Endodermal cell (in vitro differentiated cells): ENCODE results near the gene TSHZ2. TPM values are rescaled to one million over a fixed set of nuclear protein-coding genes. Genes with fewer than 3 reads are reported as not detected.

Experiments
- DNase-seq: peaks from one replicate; pipeline ENCODE4 v3.0.0-alpha.2; 2017
- H3K27ac ChIP-seq: 2 replicates; pipeline ENCODE4 v1.5.1; 2013; ENCODE audit warnings: mild to moderate bottlenecking, low read depth, low read length, moderate library complexity
- H3K27me3 ChIP-seq: 2 replicates; pipeline ENCODE4 v1.6.1; 2013; ENCODE audit warnings: mild to moderate bottlenecking, low read length, moderate library complexity; ENCODE audit not compliant: insufficient read depth, control insufficient read depth, poor library complexity, severe bottlenecking
- H3K36me3 ChIP-seq: 2 replicates; pipeline ENCODE4 v1.7.0; 2013; ENCODE audit warnings: mild to moderate bottlenecking, low read length, moderate library complexity; ENCODE audit not compliant: control insufficient read depth, insufficient read depth
- H3K4me1 ChIP-seq: one replicate; pipeline ENCODE4 v1.7.0; 2013; ENCODE audit warnings: low read length; ENCODE audit not compliant: control insufficient read depth, insufficient read depth
- H3K4me3 ChIP-seq: 2 replicates; pipeline ENCODE4 v1.5.1; 2013; ENCODE audit warnings: mild to moderate bottlenecking, low read length, moderate library complexity
- H3K9ac ChIP-seq: 2 replicates; pipeline ENCODE4 v1.6.1; 2013; ENCODE audit warnings: mild to moderate bottlenecking, low read length, moderate library complexity; ENCODE audit not compliant: poor library complexity, severe bottlenecking; ENCODE audit errors: extremely low read depth
- H3K9me3 ChIP-seq: 2 replicates; pipeline ENCODE4 v1.6.1; 2013; ENCODE audit warnings: mild to moderate bottlenecking, low read length, moderate library complexity; ENCODE audit not compliant: control insufficient read depth
- H3K27ac Mint-ChIP-seq: 2 replicates; pipeline ENCODE4 v1.8.0; 2020; ENCODE audit warnings: mixed read lengths
- H3K27me3 Mint-ChIP-seq: 2 replicates; pipeline ENCODE4 v1.8.0; 2021; ENCODE audit warnings: mild to moderate bottlenecking, mixed read lengths; ENCODE audit not compliant: insufficient read depth
- H3K36me3 Mint-ChIP-seq: 2 replicates; pipeline ENCODE4 v1.8.0; 2020; ENCODE audit warnings: low read depth, mixed read lengths
- H3K4me1 Mint-ChIP-seq: 2 replicates; pipeline ENCODE4 v1.8.0; 2020; ENCODE audit warnings: mixed read lengths
- H3K4me3 Mint-ChIP-seq: 2 replicates; pipeline ENCODE4 v1.8.0; 2020; ENCODE audit warnings: mild to moderate bottlenecking, moderate library complexity, mixed read lengths
- H3K9me3 Mint-ChIP-seq: 2 replicates; pipeline ENCODE4 v1.8.0; 2020; ENCODE audit warnings: mild to moderate bottlenecking, mixed read lengths
- WGBS, 2 experiments: methylation state at CpG; one replicate each; pipeline versions ENCODE4 v1.1.5 to v1.1.7; 2013; ENCODE audit warnings: missing lambda C conversion rate in 2 of 2, mixed read lengths in 1 of 2; ENCODE audit not compliant: insufficient coverage in 1 of 2, insufficient read length in 1 of 2; 5-methylcytosine and 5-hydroxymethylcytosine counted together
- total RNA-seq, 2 donors: library from RNA; stranded (reverse); fragmentation: NEBNext Ultra II Directional in 1 of 2; extraction: Animal tissue kit (Norgen Biotek cat#: 25700) in 1 of 2; gene quantifications; 2 replicates in 1 of 2; 3 replicates in 1 of 2; pipeline ENCODE4 v1.2.1, GENCODE V29; 2021
- TF ChIP-seq, protein P1 (sequence below): fragments of 200-600 bp; sonication (generic); conservative IDR thresholded peaks from 2 replicates; pipeline ENCODE4 v1.5.0; 2021; ENCODE audit warnings: antibody characterized with exemption, mild to moderate bottlenecking

TSHZ2 gene
- total RNA-seq, 2 donors from 2014 or later, result 0.07 to 0.31 TPM

DNA sequence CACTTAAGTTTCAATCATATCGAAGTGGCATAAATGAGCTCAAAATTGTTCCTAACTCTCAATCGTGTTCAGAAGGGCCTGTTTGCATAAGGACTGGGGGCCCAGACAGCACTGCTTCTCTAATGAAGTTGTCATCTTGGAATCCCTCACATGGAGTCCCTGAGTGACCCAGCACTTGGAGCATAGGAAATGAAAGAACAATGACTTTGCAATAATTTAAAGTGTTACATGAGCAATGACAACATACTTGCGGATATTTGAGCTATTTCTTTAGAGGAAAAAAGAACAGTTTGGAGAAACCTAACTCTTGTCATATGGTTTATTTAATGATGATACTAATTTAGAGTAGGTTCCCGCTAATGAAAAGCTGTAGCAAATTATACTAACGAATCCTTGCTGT, 239.9 kb downstream of the TSHZ2 start:
- Mint-ChIP-seq H3K4me3 (no peak overlapping the region), H3K36me3 (no peaks in the 10 kb centered on the region), H3K27ac (no peak overlapping the region), H3K4me1 (peaks cover 9% of the 10 kb centered on the region), H3K9me3 (no peaks in the 10 kb centered on the region), H3K27me3 (peaks cover 12% of the 10 kb centered on the region)
- Histone ChIP-seq H3K9me3 (no peaks in the 10 kb centered on the region), H3K27ac (no peak overlapping the region), H3K4me1 (no peaks in the 10 kb centered on the region), H3K27me3 (peaks cover 10% of the 10 kb centered on the region), H3K9ac (no peak overlapping the region), H3K36me3 (no peaks in the 10 kb centered on the region), H3K4me3 (no peak overlapping the region)
- no peak for DNase-seq
- 90 to 96% methylated on average over 5 of the region's 5 CpGs for WGBS, 2 experiments
- TF ChIP-seq, protein P1, sequence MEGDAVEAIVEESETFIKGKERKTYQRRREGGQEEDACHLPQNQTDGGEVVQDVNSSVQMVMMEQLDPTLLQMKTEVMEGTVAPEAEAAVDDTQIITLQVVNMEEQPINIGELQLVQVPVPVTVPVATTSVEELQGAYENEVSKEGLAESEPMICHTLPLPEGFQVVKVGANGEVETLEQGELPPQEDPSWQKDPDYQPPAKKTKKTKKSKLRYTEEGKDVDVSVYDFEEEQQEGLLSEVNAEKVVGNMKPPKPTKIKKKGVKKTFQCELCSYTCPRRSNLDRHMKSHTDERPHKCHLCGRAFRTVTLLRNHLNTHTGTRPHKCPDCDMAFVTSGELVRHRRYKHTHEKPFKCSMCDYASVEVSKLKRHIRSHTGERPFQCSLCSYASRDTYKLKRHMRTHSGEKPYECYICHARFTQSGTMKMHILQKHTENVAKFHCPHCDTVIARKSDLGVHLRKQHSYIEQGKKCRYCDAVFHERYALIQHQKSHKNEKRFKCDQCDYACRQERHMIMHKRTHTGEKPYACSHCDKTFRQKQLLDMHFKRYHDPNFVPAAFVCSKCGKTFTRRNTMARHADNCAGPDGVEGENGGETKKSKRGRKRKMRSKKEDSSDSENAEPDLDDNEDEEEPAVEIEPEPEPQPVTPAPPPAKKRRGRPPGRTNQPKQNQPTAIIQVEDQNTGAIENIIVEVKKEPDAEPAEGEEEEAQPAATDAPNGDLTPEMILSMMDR, result no peak

DNA sequence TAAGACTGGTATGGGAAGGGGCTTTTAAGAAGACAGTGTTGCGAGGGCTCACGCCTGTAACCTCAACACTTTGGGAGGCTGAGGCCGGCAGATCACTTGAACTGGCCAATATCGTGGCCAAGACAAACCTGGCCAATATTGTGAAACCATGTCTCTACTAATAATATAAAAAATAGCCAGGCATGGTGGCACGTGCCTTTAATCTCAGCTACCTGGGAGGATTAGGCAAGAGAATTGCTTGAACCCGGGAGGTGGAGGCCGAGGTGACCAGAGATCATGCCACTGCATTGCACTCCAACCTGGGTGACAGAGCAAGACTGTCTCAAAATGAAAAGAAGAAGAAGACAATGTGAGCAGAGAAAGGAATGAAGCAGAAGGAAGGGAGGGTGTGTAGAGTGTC, 242.2 kb downstream of the TSHZ2 start:
- Mint-ChIP-seq H3K27me3 (peaks cover 13% of the 10 kb centered on the region), H3K9me3 (peaks cover under 1% of the 10 kb centered on the region), H3K27ac (no peak overlapping the region), H3K36me3 (no peaks in the 10 kb centered on the region), H3K4me1 (peaks cover 7% of the 10 kb centered on the region), H3K4me3 (no peak overlapping the region)
- no peak overlapping the region for H3K4me3 ChIP-seq
- no peaks in the 10 kb centered on the region for H3K9me3 ChIP-seq
- TF ChIP-seq, protein P1, result no peak
- H3K9ac ChIP-seq, result no peak overlapping the region
- 81 to 84% methylated on average over 7 of the region's 7 CpGs for WGBS, 2 experiments
- H3K36me3 ChIP-seq, result no peaks in the 10 kb centered on the region
- no peaks in the 10 kb centered on the region for H3K4me1 ChIP-seq
- no peak for DNase-seq
- peaks cover 10% of the 10 kb centered on the region for H3K27me3 ChIP-seq
- H3K27ac ChIP-seq, result no peak overlapping the region

DNA sequence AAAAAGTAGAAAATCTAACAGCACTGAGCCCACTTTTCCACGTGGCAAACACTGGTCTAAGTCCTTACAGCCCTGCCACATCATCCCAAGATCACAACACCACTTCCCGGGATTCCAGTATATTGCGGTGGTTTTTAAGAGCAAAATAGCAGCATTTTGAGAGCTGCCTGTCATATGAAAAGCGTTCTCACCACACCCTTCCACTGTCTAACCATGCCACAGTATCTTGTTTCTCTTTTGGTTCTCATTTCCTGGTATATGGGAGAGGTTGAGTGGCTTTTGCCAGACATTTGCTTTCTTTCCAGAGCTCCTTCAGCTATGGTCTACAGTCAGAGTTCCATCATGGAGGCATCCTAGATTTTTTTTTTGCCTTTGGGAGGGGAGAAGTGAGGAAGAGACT, 243.0 kb downstream of the TSHZ2 start:
- Mint-ChIP-seq H3K27ac (no peak overlapping the region), H3K4me3 (no peak overlapping the region), H3K4me1 (peaks cover 7% of the 10 kb centered on the region), H3K36me3 (no peaks in the 10 kb centered on the region), H3K9me3 (peaks cover 8% of the 10 kb centered on the region), H3K27me3 (peaks cover 13% of the 10 kb centered on the region)
- H3K4me3 ChIP-seq, result no peak overlapping the region
- no peaks in the 10 kb centered on the region for H3K4me1 ChIP-seq
- H3K9me3 ChIP-seq, result no peaks in the 10 kb centered on the region
- H3K36me3 ChIP-seq, result no peaks in the 10 kb centered on the region
- H3K27me3 ChIP-seq, result peaks cover 10% of the 10 kb centered on the region
- H3K9ac ChIP-seq, result no peak overlapping the region
- TF ChIP-seq, protein P1, result no peak
- DNase-seq, result no peak
- WGBS, 2 experiments, result 87 to 100% methylated on average over 1 to 4 of the region's 4 CpGs
- H3K27ac ChIP-seq, result no peak overlapping the region
